NCI-H2227 treated with DMSO at 0.1 percent for 48 hours (cell line): ENCODE results near the gene TEKT5.

Source experiments
- DNase-seq: peaks from one replicate; lab custom pipeline; 2025; lab: John Stamatoyannopoulos, UW

TEKT5 gene

DNA sequence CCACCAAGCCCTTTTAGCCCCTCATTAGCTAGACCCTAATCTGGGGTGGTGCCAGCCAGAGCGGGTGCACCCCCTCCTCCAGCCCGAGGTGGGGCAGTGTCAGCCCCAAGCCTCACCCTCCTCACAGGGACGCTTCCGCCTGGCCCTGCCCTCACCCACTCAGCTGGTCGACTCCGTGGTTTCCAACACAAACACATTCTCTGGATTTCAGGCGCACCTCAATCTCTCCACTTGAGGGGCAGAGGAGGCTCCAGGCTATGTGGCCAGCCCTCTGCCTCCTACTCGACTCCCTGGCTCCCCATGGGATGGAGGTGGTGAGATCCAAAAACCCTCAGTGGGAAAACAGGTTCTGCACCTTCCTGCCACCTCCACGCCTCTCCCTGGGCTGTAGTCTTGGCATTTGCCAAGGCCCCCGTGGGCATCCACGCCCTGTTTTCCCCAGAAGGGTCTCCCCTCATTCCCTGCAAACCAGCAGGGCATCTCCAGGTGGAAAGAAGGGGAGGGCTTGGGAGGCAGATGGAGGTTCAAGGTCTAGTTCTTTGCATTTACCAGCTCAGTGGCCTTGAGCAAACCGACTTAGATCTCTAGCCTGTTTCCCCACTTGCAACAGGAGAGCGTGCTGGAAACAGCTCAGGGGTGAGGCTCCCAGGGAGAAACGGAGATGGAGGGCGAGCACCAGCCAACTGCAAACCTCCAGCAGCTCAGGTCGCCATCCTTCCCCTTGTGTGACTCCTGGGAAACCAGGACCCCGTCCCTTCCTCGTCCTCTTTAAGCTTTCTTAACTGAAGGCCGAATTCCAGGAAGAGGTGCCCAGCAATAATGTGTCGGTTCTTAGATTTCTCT is 116.0 kb downstream of the TEKT5 start:
- DNase-seq = no peak
